GM23338 (cell line): Measurements from ENCODE around the gene KRTAP19-8. TPM values are rescaled to one million over a fixed set of nuclear protein-coding genes. Genes with fewer than 3 reads are reported as not detected.

Source experiments
- ATAC-seq: fragments of 200-7000 bp; cut with Tn5 transposase; 3 replicates; pipeline ENCODE4 v1.9.1; 2020
- DNase-seq: peaks from one replicate; pipeline ENCODE4 v3.0.0-alpha.2; 2015; ENCODE audit warnings: low spot score
- H2AFZ ChIP-seq: fragments of 200-600 bp; sonication (generic); 2 replicates; pipeline ENCODE4 v1.8.0; 2016; ENCODE audit warnings: antibody characterized with exemption, mild to moderate bottlenecking, moderate library complexity
- H3F3A ChIP-seq: fragments of 200-600 bp; sonication (generic); replicated peaks from 2 replicates; pipeline ENCODE4 v1.8.0; 2017; ENCODE audit warnings: antibody characterized with exemption, mixed run types, low read depth
- H3K27ac ChIP-seq: fragments of 200-600 bp; sonication (generic); 2 replicates; pipeline ENCODE4 v1.6.1; 2016; ENCODE audit warnings: low read depth
- H3K27me3 ChIP-seq: fragments of 200-600 bp; sonication (generic); 2 replicates; pipeline ENCODE4 v1.8.0; 2016; ENCODE audit warnings: mild to moderate bottlenecking, mixed run types, moderate library complexity; ENCODE audit not compliant: insufficient read depth
- H3K36me3 ChIP-seq: fragments of 200-600 bp; sonication (generic); 2 replicates; pipeline ENCODE4 v1.8.0; 2016; ENCODE audit warnings: mild to moderate bottlenecking; ENCODE audit not compliant: insufficient read depth
- H3K4me1 ChIP-seq: fragments of 200-600 bp; sonication (generic); 2 replicates; pipeline ENCODE4 v1.8.0; 2016; ENCODE audit warnings: mild to moderate bottlenecking, moderate library complexity; ENCODE audit not compliant: insufficient read depth
- H3K4me2 ChIP-seq: fragments of 200-600 bp; sonication (generic); 2 replicates; pipeline ENCODE4 v1.7.1; 2017; ENCODE audit warnings: mixed run types
- H3K4me3 ChIP-seq: fragments of 200-600 bp; sonication (generic); 2 replicates; pipeline ENCODE4 v1.6.1; 2016; ENCODE audit warnings: mixed run types
- H3K79me2 ChIP-seq: fragments of 200-600 bp; sonication (generic); replicated peaks from 2 replicates; pipeline ENCODE4 v1.8.0; 2017; ENCODE audit warnings: mild to moderate bottlenecking; ENCODE audit not compliant: insufficient read depth
- H3K9me2 ChIP-seq: fragments of 200-600 bp; sonication (generic); 2 replicates; pipeline ENCODE4 v1.8.0; 2017; ENCODE audit not compliant: insufficient read depth
- H4K20me1 ChIP-seq: fragments of 200-600 bp; sonication (generic); replicated peaks from 2 replicates; pipeline ENCODE4 v1.8.0; 2017; ENCODE audit warnings: mild to moderate bottlenecking; ENCODE audit not compliant: insufficient read depth
- H3K27ac Mint-ChIP-seq: 2 replicates; pipeline ENCODE4 v1.8.0; 2020; ENCODE audit warnings: inconsistent platforms, mild to moderate bottlenecking, moderate library complexity, mixed read lengths
- H3K27me3 Mint-ChIP-seq: 3 replicates; pipeline ENCODE4 v1.8.0; 2022; ENCODE audit warnings: low read depth, mild to moderate bottlenecking, moderate library complexity, mixed read lengths, inconsistent platforms; ENCODE audit not compliant: insufficient read depth, poor library complexity
- H3K36me3 Mint-ChIP-seq: 3 replicates; pipeline ENCODE4 v1.8.0; 2021; ENCODE audit warnings: low read depth, mild to moderate bottlenecking, inconsistent platforms, moderate library complexity, mixed read lengths
- H3K4me1 Mint-ChIP-seq: 3 replicates; pipeline ENCODE4 v1.8.0; 2020; ENCODE audit warnings: mild to moderate bottlenecking, inconsistent platforms, mixed read lengths
- H3K4me3 Mint-ChIP-seq: 3 replicates; pipeline ENCODE4 v1.8.0; 2021; ENCODE audit warnings: moderate library complexity, mild to moderate bottlenecking, inconsistent platforms, mixed read lengths
- H3K9me3 Mint-ChIP-seq: 3 replicates; pipeline ENCODE4 v1.8.0; 2020; ENCODE audit warnings: moderate library complexity, mild to moderate bottlenecking, inconsistent platforms, mixed read lengths
- CREB1 ChIP-seq: fragments of 250-450 bp; sonication (Bioruptor Pico); IDR thresholded peaks from 2 replicates; pipeline ENCODE4 v1.5.0; 2020; ENCODE audit warnings: low read depth, mild to moderate bottlenecking, moderate library complexity
- CTCF ChIP-seq, 2 experiments: fragments of 200-600 bp in 1 of 2; sonication (generic) in 1 of 2; conservative IDR thresholded peaks; 2 replicates each; pipeline versions ENCODE4 v1.5.1 to v1.6.1; 2016 to 2017; ENCODE audit warnings: antibody characterized with exemption in 2 of 2, low read depth in 2 of 2, mild to moderate bottlenecking in 2 of 2, moderate library complexity in 1 of 2
- EZH2 ChIP-seq: fragments of 200-600 bp; sonication (generic); IDR thresholded peaks from one replicate; pipeline ENCODE4 v1.8.0; 2017; ENCODE audit warnings: antibody characterized with exemption, mild to moderate bottlenecking, low read depth; ENCODE audit not compliant: unreplicated experiment
- EZH2phosphoT487 ChIP-seq: fragments of 200-600 bp; sonication (generic); IDR thresholded peaks from one replicate; pipeline ENCODE4 v1.8.1; 2018; ENCODE audit warnings: antibody characterized with exemption; ENCODE audit not compliant: unreplicated experiment
- JUNB ChIP-seq: IDR thresholded peaks from one replicate; pipeline ENCODE4 v1.6.1; 2016; ENCODE audit warnings: antibody characterized with exemption; ENCODE audit not compliant: unreplicated experiment
- POLR2AphosphoS5 ChIP-seq: IDR thresholded peaks from 2 replicates; pipeline ENCODE4 v1.6.1; 2016; ENCODE audit warnings: antibody characterized with exemption, low read depth
- STAT1 ChIP-seq: IDR thresholded peaks from one replicate; pipeline ENCODE4 v1.6.1; 2016; ENCODE audit warnings: antibody characterized with exemption; ENCODE audit not compliant: unreplicated experiment
- ZNF331 ChIP-seq: fragments of 250-450 bp; sonication (Bioruptor Pico); IDR thresholded peaks from 2 replicates; pipeline ENCODE4 v1.5.0; 2020; ENCODE audit warnings: low read depth, mild to moderate bottlenecking, moderate library complexity
- polyA plus RNA-seq: library from polyadenylated mRNA; unstranded; fragments of >200 nt; fragmentation: Nextera tagmentation; extraction: Ambion mirVana; gene quantifications from 2 replicates; pipeline ENCODE4 v1.2.1, GENCODE V29; 2016
- total RNA-seq: library from RNA; depleted of rRNA; stranded (reverse); fragments of >200 nt; shearing (Covaris generic); gene quantifications from 2 replicates; pipeline ENCODE4 v1.2.3, GENCODE V29; 2014

KRTAP19-8 gene
- total and polyA plus RNA-seq, 2 experiments from 2014 or later: not detected

GRCh38 chr21:30994932-30995331 is 43.3 kb downstream of the KRTAP19-8 start:
- no peaks in the 10 kb centered on the region for H3F3A ChIP-seq
- no peak overlapping the region for H3K4me3 Mint-ChIP-seq
- peak overlapping the region; percentile 53; the same call in 1 of the 2 replicates for H2AFZ ChIP-seq
- no peaks in the 10 kb centered on the region for H3K36me3 ChIP-seq
- TF ChIP-seq ZNF331 (CRISPR knock-in tag) (no peak), EZH2phosphoT487 (no peak), JUNB (no peak), EZH2 (no peak), CTCF (conservative IDR thresholded peaks at IDR 0.05; ENCODE audit: low read depth in 2 of 2) (no peak), STAT1 (no peak)
- peaks cover 17% of the 10 kb centered on the region; the same call in 2 of the 3 replicates for H3K4me1 Mint-ChIP-seq
- H3K79me2 ChIP-seq: no peaks in the 10 kb centered on the region
- peak; percentile 42; the same call in 2 of the 3 replicates for ATAC-seq
- no peaks in the 10 kb centered on the region for H4K20me1 ChIP-seq
- H3K9me2 ChIP-seq: no peaks in the 10 kb centered on the region
- H3K4me2 ChIP-seq: no peak overlapping the region
- no peaks in the 10 kb centered on the region; the same call in 2 of the 3 replicates for H3K9me3 Mint-ChIP-seq
- no peaks in the 10 kb centered on the region for H3K36me3 Mint-ChIP-seq
- H3K27ac Mint-ChIP-seq: no peak overlapping the region
- H3K4me1 ChIP-seq: no peaks in the 10 kb centered on the region
- H3K27ac ChIP-seq: no peak overlapping the region
- H3K27me3 Mint-ChIP-seq: no peaks in the 10 kb centered on the region
- no peak overlapping the region for H3K4me3 ChIP-seq
- DNase-seq: no peak
- H3K27me3 ChIP-seq: no peaks in the 10 kb centered on the region

GRCh38 chr21:30990514-30991262 is 47.6 kb downstream of the KRTAP19-8 start:
- H3K27ac Mint-ChIP-seq: no peak overlapping the region

GRCh38 chr21:30988706-30989105 is 49.6 kb downstream of the KRTAP19-8 start:
- Histone ChIP-seq H3K27me3 (no peaks in the 10 kb centered on the region), H3K79me2 (no peaks in the 10 kb centered on the region), H3K4me2 (no peak overlapping the region), H4K20me1 (no peaks in the 10 kb centered on the region), H3K27ac (no peak overlapping the region), H2AFZ (no peak overlapping the region), H3K4me3 (no peak overlapping the region), H3K36me3 (no peaks in the 10 kb centered on the region), H3F3A (no peaks in the 10 kb centered on the region), H3K9me2 (peaks cover 9% of the 10 kb centered on the region), H3K4me1 (no peaks in the 10 kb centered on the region)
- H3K36me3 Mint-ChIP-seq: no peaks in the 10 kb centered on the region
- no peak overlapping the region for H3K27ac Mint-ChIP-seq
- H3K27me3 Mint-ChIP-seq: peaks cover 4% of the 10 kb centered on the region
- DNase-seq: no peak
- H3K4me3 Mint-ChIP-seq: no peak overlapping the region
- peaks cover 10% of the 10 kb centered on the region for H3K4me1 Mint-ChIP-seq
- no peak for ATAC-seq
- H3K9me3 Mint-ChIP-seq: no peaks in the 10 kb centered on the region
- TF ChIP-seq CREB1 (CRISPR knock-in tag): no peak
- no peak for TF ChIP-seq POLR2AphosphoS5
- TF ChIP-seq CTCF (conservative IDR thresholded peaks at IDR 0.05; ENCODE audit: low read depth in 2 of 2): no peak
- TF ChIP-seq JUNB: no peak
- no peak for TF ChIP-seq EZH2phosphoT487
- TF ChIP-seq EZH2: no peak

More at GRCh38 chr21:30990514-30991262, 47.6 kb downstream of the KRTAP19-8 start:
- Mint-ChIP-seq H3K4me3 (no peak overlapping the region), H3K9me3 (no peaks in the 10 kb centered on the region), H3K27me3 (no peaks in the 10 kb centered on the region), H3K4me1 (peaks cover 13% of the 10 kb centered on the region; the same call in 2 of the 3 replicates), H3K36me3 (no peaks in the 10 kb centered on the region)
- H3K79me2 ChIP-seq: no peaks in the 10 kb centered on the region
- H3K27ac ChIP-seq: no peak overlapping the region
- no peaks in the 10 kb centered on the region for H4K20me1 ChIP-seq
- H3K4me2 ChIP-seq: no peak overlapping the region
- ATAC-seq (peak; percentile 38; the same call in 1 of the 3 replicates), DNase-seq (peak; percentile 18)
- H2AFZ ChIP-seq: no peak overlapping the region
- no peaks in the 10 kb centered on the region for H3K36me3 ChIP-seq
- H3K4me1 ChIP-seq: no peaks in the 10 kb centered on the region
- no peak for TF ChIP-seq CREB1 (CRISPR knock-in tag)
- H3F3A ChIP-seq: no peaks in the 10 kb centered on the region
- H3K4me3 ChIP-seq: no peak overlapping the region
- H3K27me3 ChIP-seq: no peaks in the 10 kb centered on the region
- no peaks in the 10 kb centered on the region for H3K9me2 ChIP-seq
